ENCODE results near the gene SGCE. TPM values are rescaled to one million over a fixed set of nuclear protein-coding genes. Genes with fewer than 3 reads are reported as not detected.

SGCE gene
- total and polyA plus RNA-seq, 2 experiments from 2014 or later: 46.1 to 54.8 TPM

DNA sequence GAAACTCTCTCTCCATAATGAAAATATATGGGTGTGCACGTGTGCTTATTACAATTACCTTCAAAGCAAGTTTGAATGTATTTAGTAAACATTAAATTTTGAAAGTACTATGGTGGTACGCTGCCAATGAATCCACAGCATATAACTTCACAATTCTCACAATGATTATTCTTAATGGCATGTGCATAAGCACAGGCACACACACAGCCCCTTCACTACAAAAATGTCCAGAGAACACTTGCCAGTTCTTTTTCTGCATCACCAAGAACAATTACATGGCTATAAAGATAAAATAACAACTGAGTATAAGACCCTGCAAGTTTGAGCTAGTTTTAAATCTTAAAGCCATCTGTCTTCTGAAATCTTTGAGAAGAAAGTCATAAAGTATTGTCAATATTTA lies 22.2 kb downstream of the SGCE start:
- TF ChIP-seq STAT1 (IDR thresholded peaks at IDR 0.05; ENCODE audit: unreplicated experiment): no peak
- TF ChIP-seq, protein P1, sequence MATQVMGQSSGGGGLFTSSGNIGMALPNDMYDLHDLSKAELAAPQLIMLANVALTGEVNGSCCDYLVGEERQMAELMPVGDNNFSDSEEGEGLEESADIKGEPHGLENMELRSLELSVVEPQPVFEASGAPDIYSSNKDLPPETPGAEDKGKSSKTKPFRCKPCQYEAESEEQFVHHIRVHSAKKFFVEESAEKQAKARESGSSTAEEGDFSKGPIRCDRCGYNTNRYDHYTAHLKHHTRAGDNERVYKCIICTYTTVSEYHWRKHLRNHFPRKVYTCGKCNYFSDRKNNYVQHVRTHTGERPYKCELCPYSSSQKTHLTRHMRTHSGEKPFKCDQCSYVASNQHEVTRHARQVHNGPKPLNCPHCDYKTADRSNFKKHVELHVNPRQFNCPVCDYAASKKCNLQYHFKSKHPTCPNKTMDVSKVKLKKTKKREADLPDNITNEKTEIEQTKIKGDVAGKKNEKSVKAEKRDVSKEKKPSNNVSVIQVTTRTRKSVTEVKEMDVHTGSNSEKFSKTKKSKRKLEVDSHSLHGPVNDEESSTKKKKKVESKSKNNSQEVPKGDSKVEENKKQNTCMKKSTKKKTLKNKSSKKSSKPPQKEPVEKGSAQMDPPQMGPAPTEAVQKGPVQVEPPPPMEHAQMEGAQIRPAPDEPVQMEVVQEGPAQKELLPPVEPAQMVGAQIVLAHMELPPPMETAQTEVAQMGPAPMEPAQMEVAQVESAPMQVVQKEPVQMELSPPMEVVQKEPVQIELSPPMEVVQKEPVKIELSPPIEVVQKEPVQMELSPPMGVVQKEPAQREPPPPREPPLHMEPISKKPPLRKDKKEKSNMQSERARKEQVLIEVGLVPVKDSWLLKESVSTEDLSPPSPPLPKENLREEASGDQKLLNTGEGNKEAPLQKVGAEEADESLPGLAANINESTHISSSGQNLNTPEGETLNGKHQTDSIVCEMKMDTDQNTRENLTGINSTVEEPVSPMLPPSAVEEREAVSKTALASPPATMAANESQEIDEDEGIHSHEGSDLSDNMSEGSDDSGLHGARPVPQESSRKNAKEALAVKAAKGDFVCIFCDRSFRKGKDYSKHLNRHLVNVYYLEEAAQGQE (IDR thresholded peaks at IDR 0.05; ENCODE audit: unreplicated experiment): no peak
- TF ChIP-seq ZNF114 (CRISPR knock-in tag; IDR thresholded peaks at IDR 0.05): no peak
- TF ChIP-seq, protein P2, sequence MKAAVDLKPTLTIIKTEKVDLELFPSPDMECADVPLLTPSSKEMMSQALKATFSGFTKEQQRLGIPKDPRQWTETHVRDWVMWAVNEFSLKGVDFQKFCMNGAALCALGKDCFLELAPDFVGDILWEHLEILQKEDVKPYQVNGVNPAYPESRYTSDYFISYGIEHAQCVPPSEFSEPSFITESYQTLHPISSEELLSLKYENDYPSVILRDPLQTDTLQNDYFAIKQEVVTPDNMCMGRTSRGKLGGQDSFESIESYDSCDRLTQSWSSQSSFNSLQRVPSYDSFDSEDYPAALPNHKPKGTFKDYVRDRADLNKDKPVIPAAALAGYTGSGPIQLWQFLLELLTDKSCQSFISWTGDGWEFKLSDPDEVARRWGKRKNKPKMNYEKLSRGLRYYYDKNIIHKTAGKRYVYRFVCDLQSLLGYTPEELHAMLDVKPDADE (IDR thresholded peaks at IDR 0.05): no peak
- no peak for TF ChIP-seq ZNF331 (CRISPR knock-in tag; IDR thresholded peaks at IDR 0.05; ENCODE audit: low read depth)
- no peak for TF ChIP-seq JUNB (IDR thresholded peaks at IDR 0.05; ENCODE audit: unreplicated experiment)
- no peak for TF ChIP-seq NANOG (IDR thresholded peaks at IDR 0.05; ENCODE audit: borderline replicate concordance)
- TF ChIP-seq, protein P3, sequence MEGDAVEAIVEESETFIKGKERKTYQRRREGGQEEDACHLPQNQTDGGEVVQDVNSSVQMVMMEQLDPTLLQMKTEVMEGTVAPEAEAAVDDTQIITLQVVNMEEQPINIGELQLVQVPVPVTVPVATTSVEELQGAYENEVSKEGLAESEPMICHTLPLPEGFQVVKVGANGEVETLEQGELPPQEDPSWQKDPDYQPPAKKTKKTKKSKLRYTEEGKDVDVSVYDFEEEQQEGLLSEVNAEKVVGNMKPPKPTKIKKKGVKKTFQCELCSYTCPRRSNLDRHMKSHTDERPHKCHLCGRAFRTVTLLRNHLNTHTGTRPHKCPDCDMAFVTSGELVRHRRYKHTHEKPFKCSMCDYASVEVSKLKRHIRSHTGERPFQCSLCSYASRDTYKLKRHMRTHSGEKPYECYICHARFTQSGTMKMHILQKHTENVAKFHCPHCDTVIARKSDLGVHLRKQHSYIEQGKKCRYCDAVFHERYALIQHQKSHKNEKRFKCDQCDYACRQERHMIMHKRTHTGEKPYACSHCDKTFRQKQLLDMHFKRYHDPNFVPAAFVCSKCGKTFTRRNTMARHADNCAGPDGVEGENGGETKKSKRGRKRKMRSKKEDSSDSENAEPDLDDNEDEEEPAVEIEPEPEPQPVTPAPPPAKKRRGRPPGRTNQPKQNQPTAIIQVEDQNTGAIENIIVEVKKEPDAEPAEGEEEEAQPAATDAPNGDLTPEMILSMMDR (conservative IDR thresholded peaks at IDR 0.05; ENCODE audit: low read depth in 2 of 2): no peak
- TF ChIP-seq, protein P4, sequence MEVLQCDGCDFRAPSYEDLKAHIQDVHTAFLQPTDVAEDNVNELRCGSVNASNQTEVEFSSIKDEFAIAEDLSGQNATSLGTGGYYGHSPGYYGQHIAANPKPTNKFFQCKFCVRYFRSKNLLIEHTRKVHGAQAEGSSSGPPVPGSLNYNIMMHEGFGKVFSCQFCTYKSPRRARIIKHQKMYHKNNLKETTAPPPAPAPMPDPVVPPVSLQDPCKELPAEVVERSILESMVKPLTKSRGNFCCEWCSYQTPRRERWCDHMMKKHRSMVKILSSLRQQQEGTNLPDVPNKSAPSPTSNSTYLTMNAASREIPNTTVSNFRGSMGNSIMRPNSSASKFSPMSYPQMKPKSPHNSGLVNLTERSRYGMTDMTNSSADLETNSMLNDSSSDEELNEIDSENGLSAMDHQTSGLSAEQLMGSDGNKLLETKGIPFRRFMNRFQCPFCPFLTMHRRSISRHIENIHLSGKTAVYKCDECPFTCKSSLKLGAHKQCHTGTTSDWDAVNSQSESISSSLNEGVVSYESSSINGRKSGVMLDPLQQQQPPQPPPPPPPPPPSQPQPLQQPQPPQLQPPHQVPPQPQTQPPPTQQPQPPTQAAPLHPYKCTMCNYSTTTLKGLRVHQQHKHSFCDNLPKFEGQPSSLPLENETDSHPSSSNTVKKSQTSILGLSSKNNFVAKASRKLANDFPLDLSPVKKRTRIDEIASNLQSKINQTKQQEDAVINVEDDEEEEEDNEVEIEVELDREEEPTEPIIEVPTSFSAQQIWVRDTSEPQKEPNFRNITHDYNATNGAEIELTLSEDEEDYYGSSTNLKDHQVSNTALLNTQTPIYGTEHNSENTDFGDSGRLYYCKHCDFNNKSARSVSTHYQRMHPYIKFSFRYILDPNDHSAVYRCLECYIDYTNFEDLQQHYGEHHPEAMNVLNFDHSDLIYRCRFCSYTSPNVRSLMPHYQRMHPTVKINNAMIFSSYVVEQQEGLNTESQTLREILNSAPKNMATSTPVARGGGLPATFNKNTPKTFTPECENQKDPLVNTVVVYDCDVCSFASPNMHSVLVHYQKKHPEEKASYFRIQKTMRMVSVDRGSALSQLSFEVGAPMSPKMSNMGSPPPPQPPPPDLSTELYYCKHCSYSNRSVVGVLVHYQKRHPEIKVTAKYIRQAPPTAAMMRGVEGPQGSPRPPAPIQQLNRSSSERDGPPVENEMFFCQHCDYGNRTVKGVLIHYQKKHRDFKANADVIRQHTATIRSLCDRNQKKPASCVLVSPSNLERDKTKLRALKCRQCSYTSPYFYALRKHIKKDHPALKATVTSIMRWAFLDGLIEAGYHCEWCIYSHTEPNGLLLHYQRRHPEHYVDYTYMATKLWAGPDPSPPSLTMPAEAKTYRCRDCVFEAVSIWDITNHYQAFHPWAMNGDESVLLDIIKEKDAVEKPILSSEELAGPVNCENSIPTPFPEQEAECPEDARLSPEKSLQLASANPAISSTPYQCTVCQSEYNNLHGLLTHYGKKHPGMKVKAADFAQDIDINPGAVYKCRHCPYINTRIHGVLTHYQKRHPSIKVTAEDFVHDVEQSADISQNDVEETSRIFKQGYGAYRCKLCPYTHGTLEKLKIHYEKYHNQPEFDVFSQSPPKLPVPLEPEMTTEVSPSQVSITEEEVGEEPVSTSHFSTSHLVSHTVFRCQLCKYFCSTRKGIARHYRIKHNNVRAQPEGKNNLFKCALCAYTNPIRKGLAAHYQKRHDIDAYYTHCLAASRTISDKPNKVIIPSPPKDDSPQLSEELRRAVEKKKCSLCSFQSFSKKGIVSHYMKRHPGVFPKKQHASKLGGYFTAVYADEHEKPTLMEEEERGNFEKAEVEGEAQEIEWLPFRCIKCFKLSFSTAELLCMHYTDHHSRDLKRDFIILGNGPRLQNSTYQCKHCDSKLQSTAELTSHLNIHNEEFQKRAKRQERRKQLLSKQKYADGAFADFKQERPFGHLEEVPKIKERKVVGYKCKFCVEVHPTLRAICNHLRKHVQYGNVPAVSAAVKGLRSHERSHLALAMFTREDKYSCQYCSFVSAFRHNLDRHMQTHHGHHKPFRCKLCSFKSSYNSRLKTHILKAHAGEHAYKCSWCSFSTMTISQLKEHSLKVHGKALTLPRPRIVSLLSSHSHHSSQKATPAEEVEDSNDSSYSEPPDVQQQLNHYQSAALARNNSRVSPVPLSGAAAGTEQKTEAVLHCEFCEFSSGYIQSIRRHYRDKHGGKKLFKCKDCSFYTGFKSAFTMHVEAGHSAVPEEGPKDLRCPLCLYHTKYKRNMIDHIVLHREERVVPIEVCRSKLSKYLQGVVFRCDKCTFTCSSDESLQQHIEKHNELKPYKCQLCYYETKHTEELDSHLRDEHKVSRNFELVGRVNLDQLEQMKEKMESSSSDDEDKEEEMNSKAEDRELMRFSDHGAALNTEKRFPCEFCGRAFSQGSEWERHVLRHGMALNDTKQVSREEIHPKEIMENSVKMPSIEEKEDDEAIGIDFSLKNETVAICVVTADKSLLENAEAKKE (CRISPR knock-in tag; IDR thresholded peaks at IDR 0.05): no peak
- no peak for TF ChIP-seq POLR2AphosphoS5 (IDR thresholded peaks at IDR 0.05; ENCODE audit: low read depth)
- no peak for TF ChIP-seq EZH2 (IDR thresholded peaks at IDR 0.05; ENCODE audit: low read depth, unreplicated experiment)
- no peak for TF ChIP-seq EZH2phosphoT487 (IDR thresholded peaks at IDR 0.05; ENCODE audit: unreplicated experiment)
- TF ChIP-seq CREB1 (CRISPR knock-in tag; IDR thresholded peaks at IDR 0.05; ENCODE audit: low read depth): no peak
- H3K4me1 ChIP-seq (ENCODE audit: insufficient read depth): peaks cover 11% of the 10 kb centered on the region
- Mint-ChIP-seq H3K27me3 (ENCODE audit: insufficient read depth, low read depth, poor library complexity) (no peaks in the 10 kb centered on the region), H3K9me3 (no peaks in the 10 kb centered on the region), H3K27ac (no peak overlapping the region), H3K4me3 (no peak overlapping the region), H3K4me1 (peaks cover 24% of the 10 kb centered on the region; the same call in 2 of the 3 replicates), H3K36me3 (ENCODE audit: low read depth) (no peaks in the 10 kb centered on the region)
- no peak overlapping the region for H3K4me2 ChIP-seq
- no peaks in the 10 kb centered on the region for H3K9me2 ChIP-seq (ENCODE audit: insufficient read depth)
- DNase-seq (ENCODE audit: low spot score) (no peak), ATAC-seq (no peak)
- no peaks in the 10 kb centered on the region for H3F3A ChIP-seq (replicated peaks; ENCODE audit: low read depth)
- no peaks in the 10 kb centered on the region for H3K36me3 ChIP-seq (ENCODE audit: insufficient read depth)
- no peak overlapping the region for H3K4me3 ChIP-seq
- H2AFZ ChIP-seq: no peak overlapping the region
- no peaks in the 10 kb centered on the region; the same call in 1 of the 2 replicates for H4K20me1 ChIP-seq (replicated peaks; ENCODE audit: insufficient read depth)
- no peaks in the 10 kb centered on the region for H3K79me2 ChIP-seq (replicated peaks; ENCODE audit: insufficient read depth)
- no peak overlapping the region for H3K27ac ChIP-seq (ENCODE audit: low read depth)
- H3K27me3 ChIP-seq (ENCODE audit: insufficient read depth): no peaks in the 10 kb centered on the region

All from GM23338 (cell line).